GM12892 (cell line): ENCODE measurements around the gene TEX36.
"Not testable (repeated sequence)": the region's sequence is repeated elsewhere in the genome, so short reads cannot be mapped to it uniquely, and the experiment has no call there.

Source experiments
- DNase-seq: peaks from one replicate; pipeline ENCODE4 v3.0.0; 2011; ENCODE audit not compliant: insufficient read length
- FAIRE-seq: peaks from 2 replicates; lab custom pipeline; 2011; peaks lifted over from hg19 to GRCh38; lab: Jason Lieb, UNC
- POLR2A ChIP-seq: IDR thresholded peaks from 2 replicates; pipeline ENCODE4 v1.6.1; 2011; ENCODE audit warnings: low read depth, low read length, control low read depth
- POLR2AphosphoS5 ChIP-seq: IDR thresholded peaks from 2 replicates; pipeline ENCODE4 v1.6.1; 2011; ENCODE audit warnings: low read depth, low read length, control low read depth
- TAF1 ChIP-seq: IDR thresholded peaks from 2 replicates; pipeline ENCODE4 v1.6.1; 2011; ENCODE audit warnings: low read depth, mild to moderate bottlenecking, control low read depth, low read length, borderline replicate concordance

The TEX36 gene

DNA sequence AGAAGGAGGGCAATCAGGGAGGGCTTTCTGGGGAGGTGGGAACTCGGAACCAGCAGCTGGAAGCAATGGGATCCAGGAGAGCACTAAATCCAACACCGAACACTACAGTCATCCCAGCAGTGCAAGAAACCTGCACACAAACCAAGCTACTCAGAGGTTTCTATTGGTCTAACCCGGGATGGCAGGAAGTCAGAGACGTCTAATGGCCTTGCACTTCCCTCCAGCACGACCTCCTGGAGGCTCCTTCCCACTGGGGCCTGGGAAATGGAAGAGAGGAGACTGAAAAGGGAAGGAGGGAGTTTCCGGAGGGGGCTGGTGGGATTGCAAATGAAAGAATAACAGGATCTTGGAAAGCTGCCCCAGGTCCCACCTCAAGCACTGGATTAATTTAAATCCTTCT lies 56.3 kb downstream of the TEX36 start:
- FAIRE-seq (no peak), DNase-seq (no peak)
- TF ChIP-seq TAF1 (no peak), POLR2A (no peak), POLR2AphosphoS5 (no peak)

DNA sequence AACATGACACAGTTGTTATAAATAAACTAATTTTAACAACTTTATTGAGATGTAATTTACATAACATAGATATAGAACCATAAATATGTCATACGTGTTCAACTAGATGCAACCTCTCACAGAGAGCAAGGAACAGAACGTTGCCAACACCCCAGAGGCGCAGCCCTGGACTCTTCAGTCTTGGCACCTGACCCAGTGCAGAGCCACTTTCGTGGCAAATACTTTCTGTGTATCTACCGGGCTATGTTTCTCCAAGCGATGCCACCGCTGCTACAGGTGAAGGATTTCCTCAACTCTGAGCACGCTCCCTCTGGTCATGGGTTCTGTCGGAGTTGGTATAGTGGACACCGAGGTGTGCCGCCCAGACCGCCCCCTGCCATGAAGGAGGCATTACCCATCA lies 57.4 kb downstream of the TEX36 start:
- no peak for TF ChIP-seq TAF1
- TF ChIP-seq POLR2A, result no peak
- TF ChIP-seq POLR2AphosphoS5, result no peak
- DNase-seq (no peak), FAIRE-seq (no peak)

DNA sequence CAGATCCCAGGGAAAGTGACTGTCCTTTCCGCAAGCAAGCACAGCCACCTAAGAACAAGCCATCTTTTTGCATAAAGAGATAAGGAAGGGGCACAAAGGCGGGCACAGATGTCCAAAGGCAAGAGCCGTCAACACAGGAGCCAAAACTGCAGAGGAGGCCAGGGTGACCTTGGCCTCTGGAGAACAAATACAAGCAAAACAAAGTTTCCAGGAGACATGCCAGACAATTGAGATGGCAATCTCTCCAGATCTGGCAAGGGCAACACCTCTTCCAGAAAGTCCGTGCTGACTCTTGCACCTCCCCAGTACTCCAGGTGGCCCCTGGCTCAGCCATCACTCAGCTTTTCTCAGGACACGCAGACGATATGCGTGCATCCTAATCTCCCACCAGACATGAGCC lies 58.2 kb downstream of the TEX36 start:
- FAIRE-seq, result no peak
- no peak for TF ChIP-seq POLR2A
- TF ChIP-seq POLR2AphosphoS5, result no peak
- TF ChIP-seq TAF1, result no peak
- no peak for DNase-seq

DNA sequence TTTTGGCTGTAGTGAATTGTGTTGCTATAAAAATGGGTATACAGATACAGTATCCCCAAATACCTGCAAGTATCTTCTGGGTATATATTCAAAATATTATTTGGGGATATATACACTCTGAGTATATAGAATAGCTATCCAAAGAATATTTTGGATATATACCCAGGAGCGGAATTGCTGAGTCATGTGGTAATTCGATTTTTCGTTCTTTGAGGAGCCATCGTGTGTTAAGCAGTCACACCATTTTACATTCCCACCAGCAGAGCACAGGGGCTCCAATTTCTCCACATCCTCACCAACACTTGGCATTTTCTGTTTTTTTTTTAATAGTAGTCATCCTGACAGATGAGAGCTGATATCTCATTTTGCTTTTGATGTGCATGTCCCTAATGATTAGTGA lies 61.9 kb downstream of the TEX36 start:
- DNase-seq (no peak), FAIRE-seq (no peak)
- TF ChIP-seq TAF1, result no peak
- TF ChIP-seq POLR2AphosphoS5, result no peak
- TF ChIP-seq POLR2A, result no peak

- FAIRE-seq, result no peak
- no peak for TF ChIP-seq POLR2AphosphoS5
Observed at GRCh38 chr10:125620401-125620800, 62.6 kb downstream of the TEX36 start.

DNA sequence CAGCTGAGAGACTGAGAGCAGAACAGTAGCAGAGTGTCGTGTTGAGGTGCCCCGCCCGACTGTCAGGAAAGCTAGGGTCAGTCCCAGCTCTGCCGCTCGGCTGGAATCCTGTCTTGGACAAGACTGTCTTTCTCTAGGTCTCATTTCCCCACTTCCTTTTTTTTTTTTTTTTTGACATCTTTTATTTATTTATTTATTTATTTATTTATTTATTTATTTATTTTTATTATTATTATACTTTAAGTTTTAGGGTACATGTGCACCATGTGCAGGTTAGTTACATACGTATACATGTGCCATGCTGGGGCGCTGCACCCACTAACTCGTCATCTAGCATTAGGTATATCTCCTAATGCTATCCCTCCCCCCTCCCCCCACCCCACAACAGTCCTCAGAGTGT lies 69.9 kb downstream of the TEX36 start:
- FAIRE-seq, result not testable (repeated sequence)

More at GRCh38 chr10:125620401-125620800, 62.6 kb downstream of the TEX36 start:
- no peak for DNase-seq

GRCh38 chr10:125611756-125612155 lies 71.2 kb downstream of the TEX36 start:
- FAIRE-seq (no peak), DNase-seq (no peak)
- TF ChIP-seq POLR2A (no peak), POLR2AphosphoS5 (no peak)

More for the DNA sequence above, 69.9 kb downstream of the TEX36 start:
- DNase-seq, result not testable (repeated sequence)

- no peak for TF ChIP-seq TAF1
- no peak for TF ChIP-seq POLR2AphosphoS5
- no peak for TF ChIP-seq POLR2A
- FAIRE-seq, result no peak
Observed at GRCh38 chr10:125611216-125611615, 71.7 kb downstream of the TEX36 start.

DNA sequence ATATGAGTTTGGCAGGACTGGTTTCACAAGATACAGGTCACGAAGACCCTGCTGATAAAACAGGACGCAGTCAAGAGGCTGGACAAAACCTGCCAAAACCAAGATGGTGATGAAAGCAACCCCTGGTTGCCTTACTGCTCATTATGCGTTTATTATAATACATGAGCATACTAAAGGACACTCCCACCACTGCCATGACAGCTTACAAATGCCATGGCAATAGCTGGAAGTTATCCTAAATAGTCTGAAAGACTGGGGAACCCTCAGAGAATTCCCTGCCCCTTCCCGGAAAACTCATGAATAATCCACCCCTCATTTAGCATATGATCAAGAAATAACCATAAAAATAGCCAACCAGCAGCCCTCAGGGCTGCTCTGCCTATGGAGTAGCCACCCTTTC lies 73.1 kb downstream of the TEX36 start:
- FAIRE-seq, result no peak
- no peak for TF ChIP-seq TAF1
- no peak for TF ChIP-seq POLR2AphosphoS5
- no peak for TF ChIP-seq POLR2A
- no peak for DNase-seq

More at GRCh38 chr10:125611216-125611615, 71.7 kb downstream of the TEX36 start:
- no peak for DNase-seq

DNA sequence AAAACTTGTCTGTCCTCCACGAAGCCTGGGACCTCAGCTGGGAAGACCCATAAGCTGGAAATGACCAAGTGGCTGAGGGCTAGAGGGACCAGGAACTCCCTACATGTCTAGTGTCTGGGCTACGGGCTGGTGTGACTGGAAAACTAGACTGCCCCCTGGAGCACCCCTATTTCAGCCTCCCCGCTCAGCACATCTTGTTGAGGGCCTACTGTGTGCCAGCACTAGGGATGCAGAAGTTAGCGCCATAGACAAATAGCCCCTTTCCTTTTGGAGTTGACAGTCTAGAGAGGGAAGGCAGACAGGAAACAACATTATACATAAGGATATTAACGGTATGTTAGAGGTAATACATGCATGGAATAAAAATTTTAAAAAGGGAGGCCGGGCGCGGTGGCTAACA lies 74.5 kb downstream of the TEX36 start:
- FAIRE-seq (no peak), DNase-seq (no peak)
- TF ChIP-seq POLR2A, result no peak
- no peak for TF ChIP-seq POLR2AphosphoS5
- TF ChIP-seq TAF1, result no peak

DNA sequence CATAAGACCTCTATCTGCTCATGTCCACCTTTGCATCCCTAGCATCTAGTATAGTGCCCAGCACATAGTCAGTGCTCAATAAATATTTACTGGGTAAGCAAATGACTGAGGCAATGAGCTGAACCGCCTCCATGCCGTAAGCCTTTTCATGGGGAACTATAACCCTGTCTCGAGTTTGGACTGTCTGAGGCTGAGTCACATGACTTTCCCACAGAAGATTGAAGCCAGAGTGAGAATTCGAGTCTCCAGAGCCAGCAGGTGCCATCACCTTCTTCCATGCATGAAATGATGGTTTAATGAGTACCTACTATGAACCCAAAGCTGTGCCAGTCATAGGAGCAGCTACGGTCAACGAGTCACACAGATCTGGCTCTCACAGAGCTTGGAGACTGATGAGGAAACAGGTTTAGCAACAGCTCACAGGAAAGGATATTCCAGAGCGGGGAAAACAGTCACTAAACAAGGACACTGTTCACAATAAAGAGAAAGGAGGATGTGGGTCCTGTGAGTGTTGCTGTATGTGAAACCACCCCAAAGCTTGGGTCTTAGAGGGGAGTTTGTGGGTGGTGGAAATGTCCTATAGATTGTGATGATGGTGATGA lies 75.2 kb downstream of the TEX36 start:
- TF ChIP-seq POLR2A (no peak), POLR2AphosphoS5 (no peak), TAF1 (no peak)
- no peak for DNase-seq
- FAIRE-seq, result no peak

GRCh38 chr10:125606414-125607010 lies 76.5 kb downstream of the TEX36 start:
- DNase-seq (no peak), FAIRE-seq (no peak)
- TF ChIP-seq TAF1 (no peak), POLR2A (no peak), POLR2AphosphoS5 (no peak)
